WTC11 (cell line): ENCODE measurements around the gene PPP4R4. TPM values are rescaled to one million over a fixed set of nuclear protein-coding genes. Genes with fewer than 3 reads are reported as not detected.

Experiments used
- ATAC-seq: fragments of 200-7000 bp; cut with Tn5 transposase; 2 replicates; pipeline ENCODE4 v1.10.0; 2021; ENCODE audit warnings: mild to moderate bottlenecking, moderate library complexity
- CTCF ChIA-PET: fragments of 300-600 bp; sonication (Branson Sonifier 250); formaldehyde crosslinking; loops from one replicate; lab custom pipeline; 2021; ENCODE audit warnings: antibody characterized with exemption; lab: Charles Lee
- POLR2A ChIA-PET: fragments of 350-600 bp; sonication (Branson Sonifier 250); formaldehyde crosslinking; loops from one replicate; lab custom pipeline; 2021; ENCODE audit warnings: antibody characterized with exemption; lab: Charles Lee
- DNase-seq: peaks from one replicate; pipeline ENCODE4 v3.0.0; 2021; ENCODE audit warnings: low spot score
- H3K27ac Mint-ChIP-seq: 2 replicates; pipeline ENCODE4 v1.8.0; 2021; ENCODE audit warnings: mixed read lengths
- H3K27me3 Mint-ChIP-seq: 2 replicates; pipeline ENCODE4 v1.8.0; 2021; ENCODE audit warnings: low read depth, mild to moderate bottlenecking, moderate library complexity, mixed read lengths
- H3K36me3 Mint-ChIP-seq: 2 replicates; pipeline ENCODE4 v1.8.0; 2021; ENCODE audit warnings: mixed read lengths
- H3K4me1 Mint-ChIP-seq: 2 replicates; pipeline ENCODE4 v1.8.0; 2022; ENCODE audit warnings: mixed read lengths
- H3K4me3 Mint-ChIP-seq: 2 replicates; pipeline ENCODE4 v1.8.0; 2021; ENCODE audit warnings: mild to moderate bottlenecking, moderate library complexity, mixed read lengths
- H3K9me3 Mint-ChIP-seq: 2 replicates; pipeline ENCODE4 v1.8.0; 2021; ENCODE audit warnings: mixed read lengths
- CBFB ChIP-seq: sonication (generic); formaldehyde crosslinking; IDR thresholded peaks from 2 replicates; pipeline ENCODE4 v1.8.1; 2022; ENCODE audit warnings: mild to moderate bottlenecking, low read depth, missing genetic modification reagents
- CREB1 ChIP-seq: sonication (generic); formaldehyde crosslinking; IDR thresholded peaks from 2 replicates; pipeline ENCODE4 v1.8.0; 2023; ENCODE audit warnings: mild to moderate bottlenecking, missing genetic modification reagents
- HMGA2 ChIP-seq: fragments of 250-450 bp; sonication (Bioruptor Pico); IDR thresholded peaks from 2 replicates; pipeline ENCODE4 v1.4.0; 2021; ENCODE audit warnings: mild to moderate bottlenecking, moderate library complexity
- NR2C2 ChIP-seq: sonication (generic); formaldehyde crosslinking; IDR thresholded peaks from 2 replicates; pipeline ENCODE4 v1.8.0; 2022; ENCODE audit warnings: mild to moderate bottlenecking, missing genetic modification reagents
- PRRX2 ChIP-seq: fragments of 250-450 bp; sonication (Bioruptor Pico); IDR thresholded peaks from 2 replicates; pipeline ENCODE4 v1.8.0; 2021; ENCODE audit warnings: mild to moderate bottlenecking
- SMAD3 ChIP-seq: sonication (generic); formaldehyde crosslinking; IDR thresholded peaks from 2 replicates; pipeline ENCODE4 v1.8.0; 2022; ENCODE audit warnings: missing genetic modification reagents, mild to moderate bottlenecking, borderline replicate concordance
- TEAD4 ChIP-seq: sonication (generic); formaldehyde crosslinking; IDR thresholded peaks from 2 replicates; pipeline ENCODE4 v1.8.0; 2022; ENCODE audit warnings: mild to moderate bottlenecking, missing genetic modification reagents
- ZNF317 ChIP-seq: sonication (generic); formaldehyde crosslinking; IDR thresholded peaks from 2 replicates; pipeline ENCODE4 v1.8.1; 2023; ENCODE audit warnings: low read depth, mild to moderate bottlenecking, moderate library complexity, missing genetic modification reagents, borderline replicate concordance
- ZNF423 ChIP-seq: fragments of 250-450 bp; sonication (Bioruptor Pico); IDR thresholded peaks from 2 replicates; pipeline ENCODE4 v2.1.2; 2022; ENCODE audit warnings: mild to moderate bottlenecking, moderate library complexity
- total RNA-seq: library from RNA; stranded (reverse); gene quantifications from 3 replicates; pipeline ENCODE4 v1.2.3, GENCODE V29; 2021
- TF ChIP-seq, protein P1 (sequence below): sonication (generic); formaldehyde crosslinking; IDR thresholded peaks from 2 replicates; pipeline ENCODE4 v1.8.1; 2022; ENCODE audit warnings: low read depth, missing genetic modification reagents, borderline replicate concordance
- TF ChIP-seq, protein P2 (sequence below): sonication (generic); formaldehyde crosslinking; IDR thresholded peaks from 2 replicates; pipeline ENCODE4 v1.8.1; 2023; ENCODE audit warnings: mild to moderate bottlenecking, missing genetic modification reagents, borderline replicate concordance
- TF ChIP-seq, protein P3 (sequence below): fragments of 200-600 bp; IDR thresholded peaks from 2 replicates; pipeline ENCODE4 v1.8.0; 2022; ENCODE audit warnings: antibody characterized with exemption
- TF ChIP-seq, protein P4 (sequence below): sonication (generic); formaldehyde crosslinking; IDR thresholded peaks from 2 replicates; pipeline ENCODE4 v1.8.0; 2022; ENCODE audit warnings: mild to moderate bottlenecking, missing genetic modification reagents
- TF ChIP-seq, protein P5 (sequence below): sonication (generic); formaldehyde crosslinking; IDR thresholded peaks from 2 replicates; pipeline ENCODE4 v1.8.1; 2023; ENCODE audit warnings: mild to moderate bottlenecking, missing genetic modification reagents, moderate library complexity
- TF ChIP-seq, protein P6 (sequence below): sonication (generic); formaldehyde crosslinking; IDR thresholded peaks from 2 replicates; pipeline ENCODE4 v1.8.1; 2022; ENCODE audit warnings: mild to moderate bottlenecking, missing genetic modification reagents, moderate library complexity, borderline replicate concordance
- TF ChIP-seq, protein P7 (sequence below): sonication (generic); formaldehyde crosslinking; IDR thresholded peaks from 2 replicates; pipeline ENCODE4 v1.8.0; 2023; ENCODE audit warnings: missing genetic modification reagents, mild to moderate bottlenecking, borderline replicate concordance
- TF ChIP-seq, protein P8 (sequence below): fragments of 250-450 bp; sonication (Bioruptor Pico); IDR thresholded peaks from 2 replicates; pipeline ENCODE4 v1.8.0; 2021; ENCODE audit warnings: mild to moderate bottlenecking
- TF ChIP-seq, protein P9 (sequence below): fragments of 250-450 bp; sonication (Bioruptor Pico); conservative IDR thresholded peaks from 2 replicates; pipeline ENCODE4 v1.9.0; 2021; ENCODE audit warnings: mild to moderate bottlenecking

PPP4R4 gene
- total RNA-seq, 1 experiment from 2014 or later: 9.6 TPM

DNA sequence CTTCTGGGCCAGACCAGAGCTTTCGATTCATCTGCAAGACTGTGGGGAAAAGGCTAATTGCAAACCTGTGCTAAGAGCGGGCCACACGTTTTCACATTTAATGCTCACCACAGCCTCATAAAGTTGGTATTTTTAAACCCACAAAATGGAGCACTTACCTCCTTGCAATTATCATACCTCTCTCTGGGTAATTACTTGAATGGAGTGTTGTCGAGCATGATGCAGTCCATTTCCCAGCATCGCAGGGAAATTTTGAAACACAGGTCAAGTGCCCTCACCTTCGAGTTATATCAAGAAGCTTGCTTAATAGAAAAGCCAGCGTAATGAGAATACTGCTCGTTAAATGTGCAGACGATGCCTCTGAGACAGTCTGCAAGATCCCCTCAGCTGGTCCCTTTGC is 35.9 kb upstream of the PPP4R4 start:
- H3K9me3 Mint-ChIP-seq: peaks cover 20% of the 10 kb centered on the region
- DNase-seq: no peak
- no peak for TF ChIP-seq HMGA2
- no peak for TF ChIP-seq CBFB (CRISPR knock-in tag)
- TF ChIP-seq, protein P1, sequence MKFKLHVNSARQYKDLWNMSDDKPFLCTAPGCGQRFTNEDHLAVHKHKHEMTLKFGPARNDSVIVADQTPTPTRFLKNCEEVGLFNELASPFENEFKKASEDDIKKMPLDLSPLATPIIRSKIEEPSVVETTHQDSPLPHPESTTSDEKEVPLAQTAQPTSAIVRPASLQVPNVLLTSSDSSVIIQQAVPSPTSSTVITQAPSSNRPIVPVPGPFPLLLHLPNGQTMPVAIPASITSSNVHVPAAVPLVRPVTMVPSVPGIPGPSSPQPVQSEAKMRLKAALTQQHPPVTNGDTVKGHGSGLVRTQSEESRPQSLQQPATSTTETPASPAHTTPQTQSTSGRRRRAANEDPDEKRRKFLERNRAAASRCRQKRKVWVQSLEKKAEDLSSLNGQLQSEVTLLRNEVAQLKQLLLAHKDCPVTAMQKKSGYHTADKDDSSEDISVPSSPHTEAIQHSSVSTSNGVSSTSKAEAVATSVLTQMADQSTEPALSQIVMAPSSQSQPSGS (CRISPR knock-in tag): no peak
- TF ChIP-seq, protein P2, sequence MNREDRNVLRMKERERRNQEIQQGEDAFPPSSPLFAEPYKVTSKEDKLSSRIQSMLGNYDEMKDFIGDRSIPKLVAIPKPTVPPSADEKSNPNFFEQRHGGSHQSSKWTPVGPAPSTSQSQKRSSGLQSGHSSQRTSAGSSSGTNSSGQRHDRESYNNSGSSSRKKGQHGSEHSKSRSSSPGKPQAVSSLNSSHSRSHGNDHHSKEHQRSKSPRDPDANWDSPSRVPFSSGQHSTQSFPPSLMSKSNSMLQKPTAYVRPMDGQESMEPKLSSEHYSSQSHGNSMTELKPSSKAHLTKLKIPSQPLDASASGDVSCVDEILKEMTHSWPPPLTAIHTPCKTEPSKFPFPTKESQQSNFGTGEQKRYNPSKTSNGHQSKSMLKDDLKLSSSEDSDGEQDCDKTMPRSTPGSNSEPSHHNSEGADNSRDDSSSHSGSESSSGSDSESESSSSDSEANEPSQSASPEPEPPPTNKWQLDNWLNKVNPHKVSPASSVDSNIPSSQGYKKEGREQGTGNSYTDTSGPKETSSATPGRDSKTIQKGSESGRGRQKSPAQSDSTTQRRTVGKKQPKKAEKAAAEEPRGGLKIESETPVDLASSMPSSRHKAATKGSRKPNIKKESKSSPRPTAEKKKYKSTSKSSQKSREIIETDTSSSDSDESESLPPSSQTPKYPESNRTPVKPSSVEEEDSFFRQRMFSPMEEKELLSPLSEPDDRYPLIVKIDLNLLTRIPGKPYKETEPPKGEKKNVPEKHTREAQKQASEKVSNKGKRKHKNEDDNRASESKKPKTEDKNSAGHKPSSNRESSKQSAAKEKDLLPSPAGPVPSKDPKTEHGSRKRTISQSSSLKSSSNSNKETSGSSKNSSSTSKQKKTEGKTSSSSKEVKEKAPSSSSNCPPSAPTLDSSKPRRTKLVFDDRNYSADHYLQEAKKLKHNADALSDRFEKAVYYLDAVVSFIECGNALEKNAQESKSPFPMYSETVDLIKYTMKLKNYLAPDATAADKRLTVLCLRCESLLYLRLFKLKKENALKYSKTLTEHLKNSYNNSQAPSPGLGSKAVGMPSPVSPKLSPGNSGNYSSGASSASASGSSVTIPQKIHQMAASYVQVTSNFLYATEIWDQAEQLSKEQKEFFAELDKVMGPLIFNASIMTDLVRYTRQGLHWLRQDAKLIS: no peak
- TF ChIP-seq, protein P3, sequence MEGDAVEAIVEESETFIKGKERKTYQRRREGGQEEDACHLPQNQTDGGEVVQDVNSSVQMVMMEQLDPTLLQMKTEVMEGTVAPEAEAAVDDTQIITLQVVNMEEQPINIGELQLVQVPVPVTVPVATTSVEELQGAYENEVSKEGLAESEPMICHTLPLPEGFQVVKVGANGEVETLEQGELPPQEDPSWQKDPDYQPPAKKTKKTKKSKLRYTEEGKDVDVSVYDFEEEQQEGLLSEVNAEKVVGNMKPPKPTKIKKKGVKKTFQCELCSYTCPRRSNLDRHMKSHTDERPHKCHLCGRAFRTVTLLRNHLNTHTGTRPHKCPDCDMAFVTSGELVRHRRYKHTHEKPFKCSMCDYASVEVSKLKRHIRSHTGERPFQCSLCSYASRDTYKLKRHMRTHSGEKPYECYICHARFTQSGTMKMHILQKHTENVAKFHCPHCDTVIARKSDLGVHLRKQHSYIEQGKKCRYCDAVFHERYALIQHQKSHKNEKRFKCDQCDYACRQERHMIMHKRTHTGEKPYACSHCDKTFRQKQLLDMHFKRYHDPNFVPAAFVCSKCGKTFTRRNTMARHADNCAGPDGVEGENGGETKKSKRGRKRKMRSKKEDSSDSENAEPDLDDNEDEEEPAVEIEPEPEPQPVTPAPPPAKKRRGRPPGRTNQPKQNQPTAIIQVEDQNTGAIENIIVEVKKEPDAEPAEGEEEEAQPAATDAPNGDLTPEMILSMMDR: no peak
- TF ChIP-seq ZNF423 (CRISPR knock-in tag): no peak
- TF ChIP-seq TEAD4 (CRISPR knock-in tag): no peak
- TF ChIP-seq, protein P4, sequence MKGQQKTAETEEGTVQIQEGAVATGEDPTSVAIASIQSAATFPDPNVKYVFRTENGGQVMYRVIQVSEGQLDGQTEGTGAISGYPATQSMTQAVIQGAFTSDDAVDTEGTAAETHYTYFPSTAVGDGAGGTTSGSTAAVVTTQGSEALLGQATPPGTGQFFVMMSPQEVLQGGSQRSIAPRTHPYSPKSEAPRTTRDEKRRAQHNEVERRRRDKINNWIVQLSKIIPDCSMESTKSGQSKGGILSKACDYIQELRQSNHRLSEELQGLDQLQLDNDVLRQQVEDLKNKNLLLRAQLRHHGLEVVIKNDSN (CRISPR knock-in tag): no peak
- no peak for TF ChIP-seq CREB1
- TF ChIP-seq, protein P5, sequence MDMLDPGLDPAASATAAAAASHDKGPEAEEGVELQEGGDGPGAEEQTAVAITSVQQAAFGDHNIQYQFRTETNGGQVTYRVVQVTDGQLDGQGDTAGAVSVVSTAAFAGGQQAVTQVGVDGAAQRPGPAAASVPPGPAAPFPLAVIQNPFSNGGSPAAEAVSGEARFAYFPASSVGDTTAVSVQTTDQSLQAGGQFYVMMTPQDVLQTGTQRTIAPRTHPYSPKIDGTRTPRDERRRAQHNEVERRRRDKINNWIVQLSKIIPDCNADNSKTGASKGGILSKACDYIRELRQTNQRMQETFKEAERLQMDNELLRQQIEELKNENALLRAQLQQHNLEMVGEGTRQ (CRISPR knock-in tag): no peak
- TF ChIP-seq, protein P6, sequence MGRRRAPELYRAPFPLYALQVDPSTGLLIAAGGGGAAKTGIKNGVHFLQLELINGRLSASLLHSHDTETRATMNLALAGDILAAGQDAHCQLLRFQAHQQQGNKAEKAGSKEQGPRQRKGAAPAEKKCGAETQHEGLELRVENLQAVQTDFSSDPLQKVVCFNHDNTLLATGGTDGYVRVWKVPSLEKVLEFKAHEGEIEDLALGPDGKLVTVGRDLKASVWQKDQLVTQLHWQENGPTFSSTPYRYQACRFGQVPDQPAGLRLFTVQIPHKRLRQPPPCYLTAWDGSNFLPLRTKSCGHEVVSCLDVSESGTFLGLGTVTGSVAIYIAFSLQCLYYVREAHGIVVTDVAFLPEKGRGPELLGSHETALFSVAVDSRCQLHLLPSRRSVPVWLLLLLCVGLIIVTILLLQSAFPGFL (CRISPR knock-in tag): no peak
- TF ChIP-seq, protein P7, sequence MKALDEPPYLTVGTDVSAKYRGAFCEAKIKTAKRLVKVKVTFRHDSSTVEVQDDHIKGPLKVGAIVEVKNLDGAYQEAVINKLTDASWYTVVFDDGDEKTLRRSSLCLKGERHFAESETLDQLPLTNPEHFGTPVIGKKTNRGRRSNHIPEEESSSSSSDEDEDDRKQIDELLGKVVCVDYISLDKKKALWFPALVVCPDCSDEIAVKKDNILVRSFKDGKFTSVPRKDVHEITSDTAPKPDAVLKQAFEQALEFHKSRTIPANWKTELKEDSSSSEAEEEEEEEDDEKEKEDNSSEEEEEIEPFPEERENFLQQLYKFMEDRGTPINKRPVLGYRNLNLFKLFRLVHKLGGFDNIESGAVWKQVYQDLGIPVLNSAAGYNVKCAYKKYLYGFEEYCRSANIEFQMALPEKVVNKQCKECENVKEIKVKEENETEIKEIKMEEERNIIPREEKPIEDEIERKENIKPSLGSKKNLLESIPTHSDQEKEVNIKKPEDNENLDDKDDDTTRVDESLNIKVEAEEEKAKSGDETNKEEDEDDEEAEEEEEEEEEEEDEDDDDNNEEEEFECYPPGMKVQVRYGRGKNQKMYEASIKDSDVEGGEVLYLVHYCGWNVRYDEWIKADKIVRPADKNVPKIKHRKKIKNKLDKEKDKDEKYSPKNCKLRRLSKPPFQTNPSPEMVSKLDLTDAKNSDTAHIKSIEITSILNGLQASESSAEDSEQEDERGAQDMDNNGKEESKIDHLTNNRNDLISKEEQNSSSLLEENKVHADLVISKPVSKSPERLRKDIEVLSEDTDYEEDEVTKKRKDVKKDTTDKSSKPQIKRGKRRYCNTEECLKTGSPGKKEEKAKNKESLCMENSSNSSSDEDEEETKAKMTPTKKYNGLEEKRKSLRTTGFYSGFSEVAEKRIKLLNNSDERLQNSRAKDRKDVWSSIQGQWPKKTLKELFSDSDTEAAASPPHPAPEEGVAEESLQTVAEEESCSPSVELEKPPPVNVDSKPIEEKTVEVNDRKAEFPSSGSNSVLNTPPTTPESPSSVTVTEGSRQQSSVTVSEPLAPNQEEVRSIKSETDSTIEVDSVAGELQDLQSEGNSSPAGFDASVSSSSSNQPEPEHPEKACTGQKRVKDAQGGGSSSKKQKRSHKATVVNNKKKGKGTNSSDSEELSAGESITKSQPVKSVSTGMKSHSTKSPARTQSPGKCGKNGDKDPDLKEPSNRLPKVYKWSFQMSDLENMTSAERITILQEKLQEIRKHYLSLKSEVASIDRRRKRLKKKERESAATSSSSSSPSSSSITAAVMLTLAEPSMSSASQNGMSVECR: no peak
- TF ChIP-seq SMAD3: no peak
- TF ChIP-seq, protein P8, sequence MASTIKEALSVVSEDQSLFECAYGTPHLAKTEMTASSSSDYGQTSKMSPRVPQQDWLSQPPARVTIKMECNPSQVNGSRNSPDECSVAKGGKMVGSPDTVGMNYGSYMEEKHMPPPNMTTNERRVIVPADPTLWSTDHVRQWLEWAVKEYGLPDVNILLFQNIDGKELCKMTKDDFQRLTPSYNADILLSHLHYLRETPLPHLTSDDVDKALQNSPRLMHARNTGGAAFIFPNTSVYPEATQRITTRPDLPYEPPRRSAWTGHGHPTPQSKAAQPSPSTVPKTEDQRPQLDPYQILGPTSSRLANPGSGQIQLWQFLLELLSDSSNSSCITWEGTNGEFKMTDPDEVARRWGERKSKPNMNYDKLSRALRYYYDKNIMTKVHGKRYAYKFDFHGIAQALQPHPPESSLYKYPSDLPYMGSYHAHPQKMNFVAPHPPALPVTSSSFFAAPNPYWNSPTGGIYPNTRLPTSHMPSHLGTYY (CRISPR knock-in tag): no peak
- no peak for TF ChIP-seq ZNF317 (CRISPR knock-in tag)
- no peak for TF ChIP-seq NR2C2 (CRISPR knock-in tag)
- TF ChIP-seq, protein P9, sequence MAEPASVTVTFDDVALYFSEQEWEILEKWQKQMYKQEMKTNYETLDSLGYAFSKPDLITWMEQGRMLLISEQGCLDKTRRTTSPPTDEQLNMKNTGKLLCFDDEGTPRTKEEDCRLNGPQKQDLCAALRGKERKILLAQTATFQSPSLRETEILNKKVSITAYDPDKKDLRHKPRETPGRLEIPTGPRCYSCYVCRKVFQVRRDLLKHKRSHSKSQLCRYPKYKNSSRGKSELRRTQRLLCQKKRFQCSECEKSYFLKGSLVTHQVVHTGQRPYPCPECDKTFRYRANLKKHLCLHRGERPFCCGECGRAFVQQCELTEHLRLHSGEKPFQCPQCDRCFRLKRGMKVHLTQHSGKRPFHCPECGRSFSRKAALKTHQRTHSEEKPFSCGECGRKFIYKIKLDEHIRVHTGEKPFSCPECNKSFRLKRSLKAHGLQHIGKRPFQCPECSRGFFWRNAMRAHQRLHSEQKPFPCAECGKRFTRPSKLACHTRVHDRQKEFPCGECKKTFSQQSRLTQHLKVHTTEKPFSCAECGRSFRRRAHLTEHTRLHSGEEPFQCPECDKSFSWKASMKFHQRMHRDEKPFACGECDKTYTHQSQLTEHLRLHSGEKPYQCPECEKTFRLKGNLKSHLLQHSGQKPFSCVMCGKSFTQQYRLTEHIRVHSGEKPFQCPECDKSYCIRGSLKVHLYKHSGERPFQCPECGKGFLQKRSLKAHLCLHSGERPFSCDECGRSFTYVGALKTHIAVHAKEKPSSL: no peak
- no peak for TF ChIP-seq PRRX2 (CRISPR knock-in tag)
- ChIA-PET POLR2A (interaction anchor here (0.6 to 1.3 kb wide), 2 partner anchors 199 to 1698 kb away, joined by 3 read pairs; no protein-coding TSS in a partner anchor), CTCF (interaction anchor here (0.7 to 3.7 kb wide), 11 partner anchors 9 to 215 kb away, joined by 3 to 45 read pairs (median 6); partner anchors contain the start of genes IFI27L2 and PPP4R4)
- peaks cover 13% of the 10 kb centered on the region for H3K36me3 Mint-ChIP-seq
- no peak for ATAC-seq
- H3K27me3 Mint-ChIP-seq: peaks cover 7% of the 10 kb centered on the region; the same call in 1 of the 2 replicates
- no peak overlapping the region for H3K27ac Mint-ChIP-seq
- H3K4me3 Mint-ChIP-seq: no peak overlapping the region
- peaks cover 19% of the 10 kb centered on the region for H3K4me1 Mint-ChIP-seq
